HG03469 (cell line): Measurements from ENCODE around the gene RFK.
"Not testable (repeated sequence)": the region's sequence is repeated elsewhere in the genome, so short reads cannot be mapped to it uniquely, and the experiment has no call there.

Source experiments
- ATAC-seq: cut with Tn5 transposase; IDR thresholded peaks from one replicate; pipeline ENCODE4 v1.9.1; 2021; ENCODE audit warnings: mild to moderate bottlenecking, moderate library complexity, moderate number of reproducible peaks; ENCODE audit not compliant: unreplicated experiment

RFK gene

GRCh38 chr9:76372336-76372735 is 21.9 kb downstream of the RFK start:
- no peak for ATAC-seq

GRCh38 chr9:76371901-76372300 is 22.3 kb downstream of the RFK start:
- no peak for ATAC-seq

GRCh38 chr9:76370396-76371023 is 23.7 kb downstream of the RFK start:
- no peak for ATAC-seq

- ATAC-seq, result peak; percentile 68
Measured at GRCh38 chr9:76369583-76369982, 24.6 kb downstream of the RFK start.

- ATAC-seq, result no peak
Measured at GRCh38 chr9:76366275-76366674, 28.0 kb downstream of the RFK start.

- no peak for ATAC-seq
Measured at GRCh38 chr9:76365028-76365427, 29.2 kb downstream of the RFK start.

- no peak for ATAC-seq
Measured at GRCh38 chr9:76363032-76363395, 31.2 kb downstream of the RFK start.

GRCh38 chr9:76362332-76363031 is 31.7 kb downstream of the RFK start:
- not testable (repeated sequence) for ATAC-seq

GRCh38 chr9:76359766-76360165 is 34.5 kb downstream of the RFK start:
- ATAC-seq, result no peak

GRCh38 chr9:76359365-76359764 is 34.9 kb downstream of the RFK start:
- no peak for ATAC-seq

GRCh38 chr9:76358628-76359280 is 35.5 kb downstream of the RFK start:
- ATAC-seq, result no peak

- ATAC-seq, result no peak
Measured at GRCh38 chr9:76357555-76357954, 36.7 kb downstream of the RFK start.

GRCh38 chr9:76355886-76356285 is 38.3 kb downstream of the RFK start:
- no peak for ATAC-seq

GRCh38 chr9:76354221-76354620 is 40.0 kb downstream of the RFK start:
- ATAC-seq, result no peak

GRCh38 chr9:76353280-76353679 is 40.9 kb downstream of the RFK start:
- ATAC-seq, result no peak

GRCh38 chr9:76352026-76352620 is 42.1 kb downstream of the RFK start:
- ATAC-seq, result no peak

- ATAC-seq, result no peak
Measured at GRCh38 chr9:76351006-76351405, 43.2 kb downstream of the RFK start.

- no peak for ATAC-seq
Measured at GRCh38 chr9:76349865-76350264, 44.4 kb downstream of the RFK start.

- no peak for ATAC-seq
Measured at GRCh38 chr9:76342858-76343257, 51.4 kb downstream of the RFK start.

GRCh38 chr9:76342201-76342600 is 52.0 kb downstream of the RFK start:
- no peak for ATAC-seq

GRCh38 chr9:76341616-76342015 is 52.6 kb downstream of the RFK start:
- no peak for ATAC-seq

- no peak for ATAC-seq
Measured at GRCh38 chr9:76338418-76338817, 55.8 kb downstream of the RFK start.
